ENCODE data around the gene CHRNA4. TPM values are rescaled to one million over a fixed set of nuclear protein-coding genes. Genes with fewer than 3 reads are reported as not detected.

CHRNA4 gene
- polyA plus RNA-seq, 4 donors, result 1.6 to 24.5 (median 7.5) TPM

- no peak for DNase-seq (ENCODE audit: low read depth in 4 of 4, low spot score in 3 of 4)
Measured at GRCh38 chr20:63365601-63366389, 4.6 kb upstream of the CHRNA4 start.

- no peak for DNase-seq (ENCODE audit: low read depth in 4 of 4, low spot score in 3 of 4)
Measured at GRCh38 chr20:63364801-63365585, 3.8 kb upstream of the CHRNA4 start.

GRCh38 chr20:63363981-63364561, 2.9 kb upstream of the CHRNA4 start:
- no peak for DNase-seq (ENCODE audit: low read depth in 4 of 4, low spot score in 3 of 4)

- no peak for DNase-seq (ENCODE audit: low read depth in 4 of 4, low spot score in 3 of 4)
Measured at GRCh38 chr20:63363013-63363957, 2.1 kb upstream of the CHRNA4 start.

- DNase-seq (ENCODE audit: low read depth in 4 of 4, low spot score in 3 of 4), result no peak
Measured at GRCh38 chr20:63362436-63363009, 1.4 kb upstream of the CHRNA4 start.

GRCh38 chr20:63361519-63362435, 628 bp upstream of the CHRNA4 start:
- no peak for DNase-seq (ENCODE audit: low read depth in 4 of 4, low spot score in 3 of 4)

- no peak for DNase-seq (ENCODE audit: low read depth in 4 of 4, low spot score in 3 of 4)
Measured at GRCh38 chr20:63359937-63360849, 956 bp downstream of the CHRNA4 start.

- no peak for DNase-seq (ENCODE audit: low read depth in 4 of 4, low spot score in 3 of 4)
Measured at GRCh38 chr20:63359164-63359934, 1.8 kb downstream of the CHRNA4 start.

GRCh38 chr20:63357921-63358905, 2.9 kb downstream of the CHRNA4 start:
- DNase-seq (ENCODE audit: low read depth in 4 of 4, low spot score in 3 of 4), result no peak

GRCh38 chr20:63356931-63357879, 3.9 kb downstream of the CHRNA4 start:
- no peak for DNase-seq (ENCODE audit: low read depth in 4 of 4, low spot score in 3 of 4)

GRCh38 chr20:63356511-63356910, 4.6 kb downstream of the CHRNA4 start:
- DNase-seq (ENCODE audit: low read depth in 4 of 4, low spot score in 3 of 4), result no peak

- DNase-seq (ENCODE audit: low read depth in 4 of 4, low spot score in 3 of 4), result no peak
Measured at GRCh38 chr20:63355781-63356295, 5.3 kb downstream of the CHRNA4 start.

- DNase-seq (ENCODE audit: low read depth in 4 of 4, low spot score in 3 of 4), result no peak
Measured at GRCh38 chr20:63354636-63355350, 6.4 kb downstream of the CHRNA4 start.

GRCh38 chr20:63352811-63353221, 8.3 kb downstream of the CHRNA4 start:
- DNase-seq (ENCODE audit: low read depth in 4 of 4, low spot score in 3 of 4), result no peak

Data from left renal pelvis (tissue), 4 donors.